HG03064 (cell line): Measurements from ENCODE around the gene GBP3.
"Not testable (repeated sequence)": the region's sequence is repeated elsewhere in the genome, so short reads cannot be mapped to it uniquely, and the experiment has no call there.

Experiments used
- ATAC-seq: cut with Tn5 transposase; IDR thresholded peaks from one replicate; pipeline ENCODE4 v1.9.1; 2021; ENCODE audit warnings: low read depth; ENCODE audit not compliant: unreplicated experiment

Gene GBP3

DNA sequence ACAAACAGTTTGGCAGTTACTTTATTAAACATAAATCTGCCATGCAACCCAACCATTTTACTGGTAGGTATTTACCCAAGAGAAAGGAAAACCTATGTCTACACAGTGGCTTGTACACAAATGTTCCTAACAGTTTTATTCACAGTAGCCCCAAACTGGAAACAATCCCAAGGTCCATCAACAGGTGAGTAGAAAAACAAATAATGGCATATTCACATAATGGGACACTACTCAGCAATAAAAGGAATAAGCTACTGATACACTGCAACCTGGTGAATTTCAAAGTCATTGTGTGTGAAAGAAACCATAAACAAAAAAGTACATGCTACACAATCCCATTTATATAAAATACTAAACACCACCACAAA lies 42.9 kb downstream of the GBP3 start:
- no peak for ATAC-seq

GRCh38 chr1:88979054-88979748 lies 43.5 kb downstream of the GBP3 start:
- ATAC-seq: no peak

DNA sequence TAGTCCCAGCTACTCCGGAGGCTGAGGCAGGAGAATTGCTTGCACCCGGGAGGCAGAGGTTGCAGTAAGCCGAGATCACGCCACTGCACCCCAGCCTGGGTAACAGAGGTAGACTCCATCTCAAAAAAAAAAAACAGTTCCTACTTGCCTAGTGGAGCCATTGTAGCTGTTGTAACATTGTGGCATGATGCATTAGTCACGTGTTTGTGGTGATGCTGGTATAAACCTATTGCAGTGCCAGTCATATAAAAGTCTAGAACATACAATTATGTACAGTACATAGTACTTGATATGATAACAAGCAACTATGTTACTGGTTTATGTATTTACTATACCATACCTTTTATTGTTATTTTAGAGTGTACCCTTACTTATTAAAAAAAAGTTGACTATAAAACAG lies 46.4 kb downstream of the GBP3 start:
- no peak for ATAC-seq

GRCh38 chr1:88974616-88975172 lies 48.0 kb downstream of the GBP3 start:
- ATAC-seq: not testable (repeated sequence)

DNA sequence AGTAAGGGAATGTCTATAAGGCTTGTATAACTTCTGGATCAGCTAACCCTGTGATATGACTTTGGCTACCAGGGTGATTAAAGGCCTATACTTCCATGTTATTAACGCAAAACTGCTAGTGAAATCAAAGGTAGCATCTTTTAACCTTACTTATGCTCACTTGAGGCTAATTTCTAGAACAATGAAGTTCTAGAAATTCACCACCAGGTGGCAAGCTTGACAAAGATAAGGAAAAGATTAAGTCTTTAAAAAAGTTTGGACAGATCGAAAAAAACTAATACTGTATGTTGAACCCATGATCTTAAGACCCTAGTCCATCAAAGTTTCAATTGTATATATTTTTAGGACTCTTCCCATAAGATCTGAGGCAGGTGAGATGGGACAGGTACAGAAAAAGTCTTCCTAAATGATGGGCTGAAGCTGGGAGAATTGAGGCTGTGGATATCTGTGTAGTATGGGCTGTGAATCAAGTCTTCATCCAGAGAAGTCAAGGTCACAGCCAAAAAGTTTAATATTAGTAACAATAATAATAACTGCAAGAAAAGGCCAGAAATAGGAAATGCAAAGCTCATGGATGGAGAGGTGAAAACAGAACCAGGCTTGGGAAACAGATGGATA lies 49.0 kb downstream of the GBP3 start:
- ATAC-seq: no peak

DNA sequence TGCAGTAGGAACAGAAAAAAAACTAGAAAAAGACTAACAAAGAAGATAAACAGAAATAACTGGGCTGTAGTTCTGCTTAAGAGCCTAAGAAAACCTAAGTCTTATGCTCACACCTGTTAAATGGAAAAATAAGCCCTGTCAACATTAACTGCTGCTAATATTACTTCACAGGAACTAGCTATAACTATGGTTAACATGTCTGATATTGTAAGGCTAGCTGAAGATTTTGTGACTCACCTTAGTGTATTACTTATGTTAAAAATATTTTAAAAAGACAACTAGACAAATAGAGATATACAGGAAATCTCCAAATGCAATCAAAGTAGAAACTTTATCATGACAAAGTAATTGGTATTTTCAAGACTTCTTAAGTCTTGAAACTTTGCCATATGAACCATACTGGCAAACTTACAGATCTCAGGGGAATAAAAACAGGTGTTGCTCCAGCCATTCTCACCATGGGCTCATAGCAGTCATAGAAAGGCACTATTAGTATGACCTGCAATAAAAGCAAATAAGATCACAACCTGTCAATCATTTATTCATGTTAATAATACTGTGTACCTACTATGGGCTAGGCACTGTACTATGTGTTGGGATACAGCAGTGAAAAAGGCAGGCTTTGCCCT lies 60.9 kb downstream of the GBP3 start:
- ATAC-seq: no peak

DNA sequence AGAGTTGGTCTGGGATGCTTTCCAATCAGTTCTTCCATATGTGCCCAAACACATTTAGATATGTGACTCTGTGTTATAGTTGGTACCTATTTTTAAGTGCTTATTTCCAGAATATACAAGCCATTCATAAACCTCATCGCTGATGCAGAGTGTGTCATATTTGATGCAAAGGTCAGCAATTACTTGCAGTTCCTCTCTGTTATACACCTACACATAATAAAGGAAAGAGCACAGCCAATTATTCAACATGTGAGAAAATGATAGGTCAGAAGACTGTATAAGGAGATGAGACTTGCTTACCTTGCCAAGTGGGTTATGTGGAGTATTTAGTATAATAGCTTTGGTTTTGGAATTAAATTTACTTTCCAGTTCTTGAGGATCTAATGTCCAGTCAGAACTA lies 61.6 kb downstream of the GBP3 start:
- ATAC-seq: no peak
